K562 (cell line): Measurements from ENCODE around the gene PACS1. TPM values are rescaled to one million over a fixed set of nuclear protein-coding genes. Genes with fewer than 3 reads are reported as not detected.

Experiments used
- CBX1 ChIP-seq: sonication (generic); IDR thresholded peaks from 2 replicates; pipeline ENCODE4 v1.6.1; 2016; ENCODE audit warnings: antibody characterized with exemption, low read depth, mild to moderate bottlenecking
- GATAD2B ChIP-seq: fragments of 450-650 bp; IDR thresholded peaks from 2 replicates; pipeline ENCODE4 v1.6.1; 2017; ENCODE audit warnings: mild to moderate bottlenecking, borderline replicate concordance
- L3MBTL2 ChIP-seq: fragments of 450-650 bp; IDR thresholded peaks from 2 replicates; pipeline ENCODE4 v1.6.1; 2016; ENCODE audit warnings: mild to moderate bottlenecking, moderate library complexity
- POLR2G ChIP-seq: fragments of 200-400 bp; formaldehyde crosslinking; IDR thresholded peaks from 2 replicates; pipeline ENCODE4 v1.6.1; 2017; ENCODE audit warnings: low read depth, mild to moderate bottlenecking, antibody characterized with exemption, low read length, moderate library complexity
- RBM22 ChIP-seq: fragments of 200-400 bp; formaldehyde crosslinking; IDR thresholded peaks from 2 replicates; pipeline ENCODE4 v1.6.1; 2018; ENCODE audit warnings: low read length, low read depth; ENCODE audit not compliant: poor library complexity, severe bottlenecking
- SUPT5H ChIP-seq: fragments of 450-650 bp; IDR thresholded peaks from 2 replicates; pipeline ENCODE4 v1.6.1; 2016
- ZNF133 ChIP-seq: fragments of 250-450 bp; sonication (Bioruptor Pico); IDR thresholded peaks from 2 replicates; pipeline ENCODE4 v1.4.0; 2020; ENCODE audit warnings: mild to moderate bottlenecking
- ZNF584 ChIP-seq: fragments of 200-800 bp; sonication (Bioruptor generic); IDR thresholded peaks from 2 replicates; pipeline ENCODE4 v1.6.1; 2016; ENCODE audit warnings: low read depth, mild to moderate bottlenecking, missing genetic modification characterization, missing compliant biosample characterization
- polyA plus RNA-seq, 8 experiments: library from polyadenylated mRNA; depleted of rRNA in 4 of 8; stranded (reverse) in 5 of 8; unstranded in 3 of 8; fragments of >200 nt; fragmentation: Nextera tagmentation in 2 of 8; fragmentation: Illumina TruSeq in 1 of 8; extraction: Ambion mirVana in 2 of 8; extraction: Trizol in 1 of 8; gene quantifications; 2 replicates each; pipeline versions ENCODE4 v1.2.1 to v1.2.3, GENCODE V29; 2011 to 2014; ENCODE audit warnings: inconsistent platforms in 1 of 8, missing spikeins in 1 of 8
- total RNA-seq, 7 experiments: library from RNA; depleted of rRNA in 6 of 7; stranded (reverse); fragments of >200 nt in 6 of 7; fragmentation: Illumina TruSeq in 2 of 7; extraction: Trizol in 2 of 7; gene quantifications; 2 replicates each; pipeline versions ENCODE4 v1.2.1 to v1.2.3, GENCODE V29; 2011 to 2021; ENCODE audit warnings: low replicate concordance in 1 of 7
- TF ChIP-seq, protein P1 (sequence below): fragments of 450-650 bp; IDR thresholded peaks from 2 replicates; pipeline ENCODE4 v1.6.1; 2016; ENCODE audit warnings: mild to moderate bottlenecking, moderate library complexity
- TF ChIP-seq, protein P2 (sequence below), 2 experiments: fragments of 450-650 bp in 1 of 2; sonication (generic) in 1 of 2; formaldehyde crosslinking; conservative IDR thresholded peaks; 2 replicates each; pipeline versions ENCODE4 v1.4.0 to v1.8.1; 2020 to 2022; ENCODE audit warnings: mild to moderate bottlenecking in 1 of 2, missing genetic modification reagents in 1 of 2
- TF ChIP-seq, protein P3 (sequence below): fragments of 200-800 bp; sonication (Bioruptor generic); IDR thresholded peaks from 2 replicates; pipeline ENCODE4 v1.6.1; 2017; ENCODE audit warnings: missing genetic modification characterization, missing compliant biosample characterization

PACS1 gene
- total and polyA plus RNA-seq, 9 of the 15 experiments (the other 6 are each of a cell fraction or from before 2014, with no cell fraction given), result 0.34 to 28.1 (median 8.5) TPM

DNA sequence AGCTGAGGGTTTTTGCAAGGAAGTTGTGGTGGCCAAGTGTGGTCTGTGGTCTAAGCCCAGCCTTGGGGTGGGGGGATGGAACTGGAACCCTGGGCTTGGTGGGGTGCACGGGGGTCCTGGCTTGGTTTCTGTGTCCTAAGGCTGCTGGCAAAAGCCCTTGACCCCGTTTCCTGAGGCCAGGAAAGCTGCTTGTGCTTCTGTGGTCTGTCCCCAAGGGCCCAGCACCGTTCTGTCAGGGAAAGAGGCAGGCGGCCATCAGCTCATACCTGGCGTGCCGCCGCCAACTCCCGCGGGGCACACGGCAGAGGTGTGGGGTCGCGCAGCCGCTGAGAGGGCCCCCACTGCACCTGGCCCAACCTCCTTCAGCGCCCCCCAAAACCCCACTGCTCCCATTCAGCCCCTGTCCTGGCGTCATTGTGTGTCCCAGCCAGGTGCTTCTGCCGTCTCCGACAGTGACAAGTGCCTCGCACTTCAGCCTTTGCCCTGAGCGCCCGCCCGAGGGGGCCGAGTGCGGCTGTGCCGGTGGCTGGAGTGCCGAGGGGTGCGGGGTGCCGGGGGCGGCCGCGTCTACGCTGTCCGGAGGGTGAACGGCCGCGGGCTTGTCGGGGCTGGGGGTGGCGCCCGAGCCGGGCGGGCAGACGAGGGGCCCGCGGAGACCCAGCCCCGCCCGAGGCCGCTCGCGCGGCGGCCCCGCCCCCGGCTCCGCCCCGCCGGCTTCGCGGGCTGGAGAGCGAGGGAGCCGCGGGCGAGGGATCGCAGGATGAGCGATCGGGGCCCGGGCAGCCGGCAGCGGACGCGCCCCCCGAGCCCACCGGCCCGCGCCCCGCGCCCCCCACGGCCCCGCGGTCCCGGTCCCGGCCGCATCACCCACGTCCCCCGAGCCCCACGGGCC is 207.6 kb downstream of the PACS1 start, which contains the start of gene CNIH2 (continued):
- TF ChIP-seq, protein P1, sequence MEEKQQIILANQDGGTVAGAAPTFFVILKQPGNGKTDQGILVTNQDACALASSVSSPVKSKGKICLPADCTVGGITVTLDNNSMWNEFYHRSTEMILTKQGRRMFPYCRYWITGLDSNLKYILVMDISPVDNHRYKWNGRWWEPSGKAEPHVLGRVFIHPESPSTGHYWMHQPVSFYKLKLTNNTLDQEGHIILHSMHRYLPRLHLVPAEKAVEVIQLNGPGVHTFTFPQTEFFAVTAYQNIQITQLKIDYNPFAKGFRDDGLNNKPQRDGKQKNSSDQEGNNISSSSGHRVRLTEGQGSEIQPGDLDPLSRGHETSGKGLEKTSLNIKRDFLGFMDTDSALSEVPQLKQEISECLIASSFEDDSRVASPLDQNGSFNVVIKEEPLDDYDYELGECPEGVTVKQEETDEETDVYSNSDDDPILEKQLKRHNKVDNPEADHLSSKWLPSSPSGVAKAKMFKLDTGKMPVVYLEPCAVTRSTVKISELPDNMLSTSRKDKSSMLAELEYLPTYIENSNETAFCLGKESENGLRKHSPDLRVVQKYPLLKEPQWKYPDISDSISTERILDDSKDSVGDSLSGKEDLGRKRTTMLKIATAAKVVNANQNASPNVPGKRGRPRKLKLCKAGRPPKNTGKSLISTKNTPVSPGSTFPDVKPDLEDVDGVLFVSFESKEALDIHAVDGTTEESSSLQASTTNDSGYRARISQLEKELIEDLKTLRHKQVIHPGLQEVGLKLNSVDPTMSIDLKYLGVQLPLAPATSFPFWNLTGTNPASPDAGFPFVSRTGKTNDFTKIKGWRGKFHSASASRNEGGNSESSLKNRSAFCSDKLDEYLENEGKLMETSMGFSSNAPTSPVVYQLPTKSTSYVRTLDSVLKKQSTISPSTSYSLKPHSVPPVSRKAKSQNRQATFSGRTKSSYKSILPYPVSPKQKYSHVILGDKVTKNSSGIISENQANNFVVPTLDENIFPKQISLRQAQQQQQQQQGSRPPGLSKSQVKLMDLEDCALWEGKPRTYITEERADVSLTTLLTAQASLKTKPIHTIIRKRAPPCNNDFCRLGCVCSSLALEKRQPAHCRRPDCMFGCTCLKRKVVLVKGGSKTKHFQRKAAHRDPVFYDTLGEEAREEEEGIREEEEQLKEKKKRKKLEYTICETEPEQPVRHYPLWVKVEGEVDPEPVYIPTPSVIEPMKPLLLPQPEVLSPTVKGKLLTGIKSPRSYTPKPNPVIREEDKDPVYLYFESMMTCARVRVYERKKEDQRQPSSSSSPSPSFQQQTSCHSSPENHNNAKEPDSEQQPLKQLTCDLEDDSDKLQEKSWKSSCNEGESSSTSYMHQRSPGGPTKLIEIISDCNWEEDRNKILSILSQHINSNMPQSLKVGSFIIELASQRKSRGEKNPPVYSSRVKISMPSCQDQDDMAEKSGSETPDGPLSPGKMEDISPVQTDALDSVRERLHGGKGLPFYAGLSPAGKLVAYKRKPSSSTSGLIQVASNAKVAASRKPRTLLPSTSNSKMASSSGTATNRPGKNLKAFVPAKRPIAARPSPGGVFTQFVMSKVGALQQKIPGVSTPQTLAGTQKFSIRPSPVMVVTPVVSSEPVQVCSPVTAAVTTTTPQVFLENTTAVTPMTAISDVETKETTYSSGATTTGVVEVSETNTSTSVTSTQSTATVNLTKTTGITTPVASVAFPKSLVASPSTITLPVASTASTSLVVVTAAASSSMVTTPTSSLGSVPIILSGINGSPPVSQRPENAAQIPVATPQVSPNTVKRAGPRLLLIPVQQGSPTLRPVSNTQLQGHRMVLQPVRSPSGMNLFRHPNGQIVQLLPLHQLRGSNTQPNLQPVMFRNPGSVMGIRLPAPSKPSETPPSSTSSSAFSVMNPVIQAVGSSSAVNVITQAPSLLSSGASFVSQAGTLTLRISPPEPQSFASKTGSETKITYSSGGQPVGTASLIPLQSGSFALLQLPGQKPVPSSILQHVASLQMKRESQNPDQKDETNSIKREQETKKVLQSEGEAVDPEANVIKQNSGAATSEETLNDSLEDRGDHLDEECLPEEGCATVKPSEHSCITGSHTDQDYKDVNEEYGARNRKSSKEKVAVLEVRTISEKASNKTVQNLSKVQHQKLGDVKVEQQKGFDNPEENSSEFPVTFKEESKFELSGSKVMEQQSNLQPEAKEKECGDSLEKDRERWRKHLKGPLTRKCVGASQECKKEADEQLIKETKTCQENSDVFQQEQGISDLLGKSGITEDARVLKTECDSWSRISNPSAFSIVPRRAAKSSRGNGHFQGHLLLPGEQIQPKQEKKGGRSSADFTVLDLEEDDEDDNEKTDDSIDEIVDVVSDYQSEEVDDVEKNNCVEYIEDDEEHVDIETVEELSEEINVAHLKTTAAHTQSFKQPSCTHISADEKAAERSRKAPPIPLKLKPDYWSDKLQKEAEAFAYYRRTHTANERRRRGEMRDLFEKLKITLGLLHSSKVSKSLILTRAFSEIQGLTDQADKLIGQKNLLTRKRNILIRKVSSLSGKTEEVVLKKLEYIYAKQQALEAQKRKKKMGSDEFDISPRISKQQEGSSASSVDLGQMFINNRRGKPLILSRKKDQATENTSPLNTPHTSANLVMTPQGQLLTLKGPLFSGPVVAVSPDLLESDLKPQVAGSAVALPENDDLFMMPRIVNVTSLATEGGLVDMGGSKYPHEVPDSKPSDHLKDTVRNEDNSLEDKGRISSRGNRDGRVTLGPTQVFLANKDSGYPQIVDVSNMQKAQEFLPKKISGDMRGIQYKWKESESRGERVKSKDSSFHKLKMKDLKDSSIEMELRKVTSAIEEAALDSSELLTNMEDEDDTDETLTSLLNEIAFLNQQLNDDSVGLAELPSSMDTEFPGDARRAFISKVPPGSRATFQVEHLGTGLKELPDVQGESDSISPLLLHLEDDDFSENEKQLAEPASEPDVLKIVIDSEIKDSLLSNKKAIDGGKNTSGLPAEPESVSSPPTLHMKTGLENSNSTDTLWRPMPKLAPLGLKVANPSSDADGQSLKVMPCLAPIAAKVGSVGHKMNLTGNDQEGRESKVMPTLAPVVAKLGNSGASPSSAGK, result no peak
- TF ChIP-seq CBX1, result 0 out of 2 replicates have a peak, but pooled peaks have one; percentile 32
- no peak for TF ChIP-seq ZNF133
- peak; percentile 42; the same call in 1 of the 2 replicates for TF ChIP-seq L3MBTL2
- TF ChIP-seq, protein P2, sequence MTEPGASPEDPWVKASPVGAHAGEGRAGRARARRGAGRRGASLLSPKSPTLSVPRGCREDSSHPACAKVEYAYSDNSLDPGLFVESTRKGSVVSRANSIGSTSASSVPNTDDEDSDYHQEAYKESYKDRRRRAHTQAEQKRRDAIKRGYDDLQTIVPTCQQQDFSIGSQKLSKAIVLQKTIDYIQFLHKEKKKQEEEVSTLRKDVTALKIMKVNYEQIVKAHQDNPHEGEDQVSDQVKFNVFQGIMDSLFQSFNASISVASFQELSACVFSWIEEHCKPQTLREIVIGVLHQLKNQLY (CRISPR knock-in tag; conservative IDR thresholded peaks at IDR 0.05), result no peak
- no peak for TF ChIP-seq ZNF584 (CRISPR knock-in tag)
- TF ChIP-seq SUPT5H, result peak; percentile 46
- TF ChIP-seq POLR2G, result peak; percentile 82
- TF ChIP-seq, protein P3, sequence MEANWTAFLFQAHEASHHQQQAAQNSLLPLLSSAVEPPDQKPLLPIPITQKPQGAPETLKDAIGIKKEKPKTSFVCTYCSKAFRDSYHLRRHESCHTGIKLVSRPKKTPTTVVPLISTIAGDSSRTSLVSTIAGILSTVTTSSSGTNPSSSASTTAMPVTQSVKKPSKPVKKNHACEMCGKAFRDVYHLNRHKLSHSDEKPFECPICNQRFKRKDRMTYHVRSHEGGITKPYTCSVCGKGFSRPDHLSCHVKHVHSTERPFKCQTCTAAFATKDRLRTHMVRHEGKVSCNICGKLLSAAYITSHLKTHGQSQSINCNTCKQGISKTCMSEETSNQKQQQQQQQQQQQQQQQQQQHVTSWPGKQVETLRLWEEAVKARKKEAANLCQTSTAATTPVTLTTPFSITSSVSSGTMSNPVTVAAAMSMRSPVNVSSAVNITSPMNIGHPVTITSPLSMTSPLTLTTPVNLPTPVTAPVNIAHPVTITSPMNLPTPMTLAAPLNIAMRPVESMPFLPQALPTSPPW (CRISPR knock-in tag), result peak; percentile 21; the same call in 1 of the 2 replicates
- TF ChIP-seq RBM22, result peak; percentile 73
- 0 out of 2 replicates have a peak, but pooled peaks have one; percentile 33 for TF ChIP-seq GATAD2B
